ENCODE measurements around the gene DENND6A.
"Not testable (repeated sequence)": the region's sequence is repeated elsewhere in the genome, so short reads cannot be mapped to it uniquely, and the experiment has no call there.

DENND6A gene

DNA sequence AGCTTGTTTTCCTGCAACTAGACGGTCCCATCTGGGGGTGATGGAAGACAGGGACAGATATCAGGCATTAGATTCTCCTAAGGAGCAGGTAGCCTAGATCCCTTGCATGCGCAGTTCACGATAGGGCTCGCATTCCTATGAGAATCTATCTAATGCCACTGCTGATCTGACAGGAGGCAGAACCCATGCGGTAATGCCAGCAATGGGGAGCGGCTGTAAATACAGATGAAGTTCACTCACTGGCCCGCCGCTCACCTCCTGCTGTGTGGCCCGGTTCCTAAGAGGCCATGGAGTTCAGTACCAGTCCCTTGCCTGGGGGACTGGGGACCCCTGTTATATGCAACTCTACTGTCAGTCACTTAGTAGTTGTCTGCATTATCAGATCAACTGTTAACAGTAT, 7.9 kb upstream of the DENND6A start:
- TF ChIP-seq, protein P1, sequence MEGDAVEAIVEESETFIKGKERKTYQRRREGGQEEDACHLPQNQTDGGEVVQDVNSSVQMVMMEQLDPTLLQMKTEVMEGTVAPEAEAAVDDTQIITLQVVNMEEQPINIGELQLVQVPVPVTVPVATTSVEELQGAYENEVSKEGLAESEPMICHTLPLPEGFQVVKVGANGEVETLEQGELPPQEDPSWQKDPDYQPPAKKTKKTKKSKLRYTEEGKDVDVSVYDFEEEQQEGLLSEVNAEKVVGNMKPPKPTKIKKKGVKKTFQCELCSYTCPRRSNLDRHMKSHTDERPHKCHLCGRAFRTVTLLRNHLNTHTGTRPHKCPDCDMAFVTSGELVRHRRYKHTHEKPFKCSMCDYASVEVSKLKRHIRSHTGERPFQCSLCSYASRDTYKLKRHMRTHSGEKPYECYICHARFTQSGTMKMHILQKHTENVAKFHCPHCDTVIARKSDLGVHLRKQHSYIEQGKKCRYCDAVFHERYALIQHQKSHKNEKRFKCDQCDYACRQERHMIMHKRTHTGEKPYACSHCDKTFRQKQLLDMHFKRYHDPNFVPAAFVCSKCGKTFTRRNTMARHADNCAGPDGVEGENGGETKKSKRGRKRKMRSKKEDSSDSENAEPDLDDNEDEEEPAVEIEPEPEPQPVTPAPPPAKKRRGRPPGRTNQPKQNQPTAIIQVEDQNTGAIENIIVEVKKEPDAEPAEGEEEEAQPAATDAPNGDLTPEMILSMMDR (IDR thresholded peaks at IDR 0.05; ENCODE audit: borderline replicate concordance, control extremely low read depth, extremely low read depth, insufficient read depth, missing control alignments): no peak
- no peak for DNase-seq (ENCODE audit: low spot score)
- in situ Hi-C loops (cut with MboI; ENCODE audit: low sequenced_read_pairs, unreplicated experiment): no loop called here

DNA sequence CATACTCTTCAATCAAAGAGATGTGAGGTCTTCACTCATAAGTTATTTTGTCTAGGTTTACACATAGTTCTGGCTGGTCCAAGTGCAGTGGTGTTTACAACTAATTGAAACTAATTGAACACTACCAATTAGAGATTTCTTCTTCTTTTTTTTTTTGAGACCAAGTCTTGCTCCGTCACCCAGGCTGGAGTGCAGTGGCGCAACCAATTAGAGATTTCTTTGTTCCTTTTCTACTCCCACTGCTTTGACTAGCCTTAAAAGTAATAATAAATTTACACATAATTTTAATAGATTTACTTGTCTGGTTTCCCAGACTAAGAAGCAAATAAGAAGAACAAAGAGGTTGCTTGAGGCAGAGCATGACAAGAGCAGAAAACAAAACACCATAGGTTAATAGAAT, 6.7 kb upstream of the DENND6A start:
- DNase-seq (ENCODE audit: low spot score): no peak
- TF ChIP-seq, protein P1 (IDR thresholded peaks at IDR 0.05; ENCODE audit: borderline replicate concordance, control extremely low read depth, extremely low read depth, insufficient read depth, missing control alignments): no peak
- in situ Hi-C loops (cut with MboI; ENCODE audit: low sequenced_read_pairs, unreplicated experiment): no loop called here

DNA sequence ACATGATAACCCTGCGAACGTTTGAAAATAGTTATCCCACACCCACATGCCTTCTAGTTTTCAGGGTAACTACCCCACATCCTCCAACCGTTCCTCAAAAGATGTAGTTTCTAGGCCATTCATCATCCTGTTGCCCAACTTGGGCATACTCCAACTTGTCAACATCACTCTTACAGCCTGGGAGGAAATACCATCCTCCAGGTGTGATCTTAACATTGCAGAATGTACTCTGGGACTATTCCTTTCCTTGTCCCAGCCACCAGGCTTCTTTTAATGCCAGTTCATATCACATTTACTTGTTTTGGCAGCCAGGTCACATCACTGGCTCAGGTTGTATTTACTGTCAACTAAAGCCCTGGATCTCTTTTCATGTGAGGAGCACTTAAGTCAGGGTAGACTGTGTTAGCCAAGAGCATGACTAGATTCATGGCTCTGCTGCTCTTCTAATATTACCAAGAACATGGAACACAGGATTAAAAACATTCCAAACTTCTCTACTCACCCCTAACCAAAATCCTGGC, 4.0 kb upstream of the DENND6A start:
- TF ChIP-seq, protein P1 (IDR thresholded peaks at IDR 0.05; ENCODE audit: borderline replicate concordance, control extremely low read depth, extremely low read depth, insufficient read depth, missing control alignments): no peak
- DNase-seq (ENCODE audit: low spot score): no peak
- in situ Hi-C loops (cut with MboI; ENCODE audit: low sequenced_read_pairs, unreplicated experiment): no loop called here

DNA sequence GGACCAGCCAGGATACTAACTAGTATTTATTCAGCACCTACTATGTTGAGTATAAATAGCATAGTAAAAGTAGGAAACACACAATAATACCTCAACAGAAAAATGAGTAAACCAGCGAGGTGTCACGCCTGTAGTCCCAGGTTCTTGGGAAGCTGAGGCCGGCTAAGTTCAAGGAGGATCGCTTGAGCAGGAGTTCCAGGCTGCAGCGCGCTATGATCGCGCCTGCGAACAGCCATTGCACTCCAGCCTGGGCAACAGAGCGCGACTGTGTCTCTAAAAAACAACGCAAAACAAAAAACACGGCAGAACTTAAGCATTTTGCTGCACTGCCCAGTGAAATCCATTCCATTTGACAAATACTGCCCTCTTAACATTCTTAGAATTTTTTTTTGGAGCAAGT, 1.3 kb upstream of the DENND6A start:
- DNase-seq (ENCODE audit: low spot score): no peak
- TF ChIP-seq, protein P1 (IDR thresholded peaks at IDR 0.05; ENCODE audit: borderline replicate concordance, control extremely low read depth, extremely low read depth, insufficient read depth, missing control alignments): no peak
- in situ Hi-C loops (cut with MboI; ENCODE audit: low sequenced_read_pairs, unreplicated experiment): no loop called here

DNA sequence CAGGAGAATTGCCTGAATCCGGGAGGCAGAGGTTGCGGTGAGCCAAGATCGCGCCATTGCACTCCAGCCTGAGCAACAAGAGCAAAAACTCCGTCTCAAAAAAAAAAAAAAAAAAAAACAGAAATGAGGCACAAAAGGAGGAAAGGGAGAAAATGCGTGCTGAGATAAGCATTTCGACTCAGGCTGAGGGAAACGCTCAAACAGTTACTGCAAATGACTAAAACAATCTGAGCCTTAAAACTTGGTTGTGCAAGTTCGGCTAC, 813 bp downstream of the DENND6A start:
- DNase-seq (ENCODE audit: low spot score); in situ Hi-C loops (cut with MboI; ENCODE audit: low sequenced_read_pairs, unreplicated experiment): not testable (repeated sequence)

DNA sequence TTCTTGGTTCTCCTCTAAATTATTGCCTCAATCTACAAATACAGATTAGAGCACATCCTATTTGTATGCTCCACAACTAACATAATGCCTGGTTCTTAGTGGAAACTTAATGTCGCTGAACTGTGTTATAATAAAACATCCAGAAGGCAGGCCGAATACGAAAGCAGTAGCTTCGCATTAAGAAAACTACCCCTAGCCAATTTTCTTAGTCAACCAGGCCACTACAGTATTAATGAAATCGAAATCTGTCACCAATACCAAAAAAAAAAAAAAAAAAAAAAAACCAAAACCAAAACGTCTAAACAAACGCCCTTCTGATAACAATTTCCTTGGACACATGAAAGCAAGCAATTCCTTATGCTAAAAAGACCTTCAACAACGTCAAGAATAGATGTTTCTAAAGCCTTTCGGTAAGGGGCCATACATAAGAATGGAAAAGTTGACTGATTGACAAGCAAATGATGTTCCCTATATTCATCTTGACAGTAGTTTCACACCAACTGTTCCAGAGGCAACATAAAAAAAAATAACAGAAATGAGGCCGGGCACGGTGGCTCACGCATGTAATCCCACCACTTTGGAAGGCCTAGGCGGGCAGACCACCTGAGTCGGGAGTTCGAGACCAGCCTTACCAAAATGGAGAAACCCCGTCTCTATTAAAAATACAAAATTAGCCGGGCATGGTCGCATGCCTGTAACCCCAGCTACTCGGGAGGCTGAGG, 1.3 kb downstream of the DENND6A start:
- DNase-seq (ENCODE audit: low spot score): no peak
- in situ Hi-C loops (cut with MboI; ENCODE audit: low sequenced_read_pairs, unreplicated experiment): no loop called here
- TF ChIP-seq, protein P1 (IDR thresholded peaks at IDR 0.05; ENCODE audit: borderline replicate concordance, control extremely low read depth, extremely low read depth, insufficient read depth, missing control alignments): no peak

DNA sequence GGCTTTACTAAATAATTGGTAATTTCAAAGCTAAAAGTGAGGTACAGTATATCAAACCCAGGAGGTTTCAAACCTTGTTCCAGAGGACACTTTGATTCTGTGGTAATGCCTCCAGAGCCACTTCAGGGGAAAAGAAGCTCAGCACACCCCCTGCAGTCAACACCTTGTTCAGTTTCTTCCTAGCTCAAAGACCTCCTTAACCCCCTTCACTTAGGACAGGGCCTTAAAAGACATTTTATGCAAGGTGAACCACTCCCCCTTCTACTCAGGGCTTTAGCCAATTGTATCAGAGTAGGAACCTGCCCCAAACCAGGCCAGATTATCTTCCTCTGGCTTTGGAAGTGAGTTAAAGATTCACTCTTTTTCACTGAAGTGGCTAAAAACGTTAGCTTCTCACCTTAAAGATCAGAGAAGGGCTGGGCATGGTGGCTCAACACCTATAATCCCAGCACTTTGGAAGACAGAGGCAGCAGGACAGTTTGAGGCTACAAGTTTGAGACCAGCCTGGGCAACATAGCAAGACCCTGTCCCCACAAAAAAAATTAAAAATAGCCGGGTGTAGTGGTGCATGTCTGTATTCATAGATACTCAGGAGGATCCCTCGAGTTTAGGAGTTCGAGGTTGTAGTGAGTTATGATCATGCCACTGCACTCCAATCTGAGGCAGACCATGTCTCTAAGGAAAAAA, 3.4 kb downstream of the DENND6A start:
- in situ Hi-C loops (cut with MboI; ENCODE audit: low sequenced_read_pairs, unreplicated experiment): no loop called here
- TF ChIP-seq, protein P1 (IDR thresholded peaks at IDR 0.05; ENCODE audit: borderline replicate concordance, control extremely low read depth, extremely low read depth, insufficient read depth, missing control alignments): no peak
- DNase-seq (ENCODE audit: low spot score): no peak

Data from GM13976 (cell line).